LHCN-M2 (cell line): ENCODE results near the gene STK38. TPM values are rescaled to one million over a fixed set of nuclear protein-coding genes. Genes with fewer than 3 reads are reported as not detected.

Experiments
- DNase-seq: peaks from one replicate; pipeline ENCODE4 v3.0.0-alpha.2; 2012; ENCODE audit warnings: low read depth
- total RNA-seq: library from RNA; depleted of rRNA; stranded (reverse); fragments of >200 nt; gene quantifications from 2 replicates; pipeline ENCODE4 v1.2.3, GENCODE V29; 2014

STK38 gene
- total RNA-seq, 1 experiment from 2014 or later: 36.9 TPM

- DNase-seq: no peak
These were observed 19.2 kb upstream of the STK38 start for GRCh38 chr6:36566418-36566905.

GRCh38 chr6:36563928-36564284 is 16.6 kb upstream of the STK38 start:
- no peak for DNase-seq

- DNase-seq: peak; percentile 40
These were observed 16.1 kb upstream of the STK38 start for GRCh38 chr6:36563237-36563927.

GRCh38 chr6:36560822-36561221 is 13.5 kb upstream of the STK38 start:
- no peak for DNase-seq

- no peak for DNase-seq
These were observed 11.9 kb upstream of the STK38 start for GRCh38 chr6:36559011-36559793.

- DNase-seq: no peak
These were observed 9.0 kb upstream of the STK38 start for GRCh38 chr6:36556281-36556680.

- DNase-seq: no peak
These were observed 8.5 kb upstream of the STK38 start for GRCh38 chr6:36555750-36556252.

GRCh38 chr6:36550473-36551000 is 3.3 kb upstream of the STK38 start:
- DNase-seq: no peak

- DNase-seq: no peak
These were observed 1.1 kb upstream of the STK38 start for GRCh38 chr6:36548401-36548743.

- no peak for DNase-seq
These were observed 544 bp upstream of the STK38 start for GRCh38 chr6:36547646-36548400.

- peak; percentile 18 for DNase-seq
These were observed 865 bp downstream of the STK38 start for GRCh38 chr6:36546308-36546919.

GRCh38 chr6:36545767-36546307 is 1.4 kb downstream of the STK38 start:
- no peak for DNase-seq

- peak; percentile 54 for DNase-seq
These were observed 3.1 kb downstream of the STK38 start for GRCh38 chr6:36544228-36544627.

GRCh38 chr6:36542041-36542440 is 5.2 kb downstream of the STK38 start:
- peak; percentile 43 for DNase-seq

GRCh38 chr6:36539814-36540568 is 7.3 kb downstream of the STK38 start:
- DNase-seq: no peak

GRCh38 chr6:36536873-36537547 is 10.3 kb downstream of the STK38 start:
- DNase-seq: no peak

- DNase-seq: no peak
These were observed 14.0 kb downstream of the STK38 start for GRCh38 chr6:36533321-36533720.

- DNase-seq: peak; percentile 62
These were observed 21.2 kb downstream of the STK38 start for GRCh38 chr6:36526066-36526465.

- DNase-seq: no peak
These were observed 21.9 kb downstream of the STK38 start for GRCh38 chr6:36525346-36525745.

GRCh38 chr6:36524871-36525270 is 22.4 kb downstream of the STK38 start:
- DNase-seq: no peak
